Uterus (tissue), 2 donors: ENCODE results near the gene IGF2BP2.

Experiments
- CTCF ChIP-seq, 4 experiments: fragments of 200-600 bp in 2 of 4; fragments of 450-650 bp in 2 of 4; sonication (generic) in 2 of 4; IDR thresholded peaks; one replicate each; pipeline ENCODE4 v1.5.1; 2016 to 2019; ENCODE audit warnings: antibody characterized with exemption in 4 of 4, mild to moderate bottlenecking in 2 of 4, moderate library complexity in 1 of 4
- POLR2A ChIP-seq, 2 donors: fragments of 450-650 bp; IDR thresholded peaks; one replicate each; pipeline ENCODE4 v1.6.1; 2016; ENCODE audit warnings: antibody characterized with exemption in 2 of 2, mild to moderate bottlenecking in 1 of 2, moderate library complexity in 1 of 2

DNA sequence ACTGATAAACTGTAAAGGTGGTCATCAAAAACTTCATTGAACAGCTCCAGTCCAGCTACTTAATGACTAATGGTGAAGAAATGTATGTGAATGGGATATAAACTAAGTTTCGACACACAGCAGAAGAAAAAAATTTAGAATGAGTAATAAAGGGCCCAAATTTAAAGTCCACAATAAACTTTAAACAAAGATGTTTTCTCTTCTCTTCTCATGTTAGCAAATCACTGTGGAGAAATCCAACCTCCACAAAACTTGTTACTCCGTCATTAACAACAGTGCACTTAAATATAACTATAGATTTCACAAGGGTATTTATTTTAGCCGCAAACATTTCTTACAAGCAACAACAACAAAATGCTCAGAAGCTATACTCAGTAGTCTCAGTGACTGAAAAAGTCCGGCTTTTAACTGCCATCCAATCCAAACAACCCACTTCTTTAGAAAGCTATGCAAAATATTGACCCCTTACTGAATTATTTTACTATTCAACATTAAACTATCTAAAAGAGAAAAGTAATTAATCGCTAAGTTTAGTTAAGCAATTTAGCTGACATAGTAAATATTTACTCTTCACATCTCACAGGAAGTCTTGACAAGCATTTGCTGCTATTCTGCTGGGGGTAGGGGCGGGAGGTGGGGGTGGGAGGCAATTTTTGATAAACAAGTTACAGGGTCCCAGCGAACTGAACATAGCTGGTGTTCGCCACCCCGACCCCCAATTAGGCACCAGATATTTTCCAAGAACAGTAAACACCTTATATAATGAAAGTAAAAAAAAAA is 2.4 kb downstream of the IGF2BP2 start:
- TF ChIP-seq POLR2A (IDR thresholded peaks at IDR 0.05): no peak
- TF ChIP-seq CTCF (IDR thresholded peaks at IDR 0.05): no peak
